Naive thymus-derived CD4-positive, alpha-beta T cell (primary cell): ENCODE results near the gene TSKU. TPM values are rescaled to one million over a fixed set of nuclear protein-coding genes. Genes with fewer than 3 reads are reported as not detected.
"Not testable (repeated sequence)": the region's sequence is repeated elsewhere in the genome, so short reads cannot be mapped to it uniquely, and the experiment has no call there.

Experiments
- ATAC-seq: fragments of 150-1000 bp; cut with Tn5 transposase; 2 replicates; pipeline ENCODE4 v1.10.0; 2021; ENCODE audit warnings: mild to moderate bottlenecking, moderate library complexity
- CTCF ChIA-PET: fragments of 350-600 bp; sonication (Branson Sonifier 250); formaldehyde crosslinking; loops from one replicate; lab custom pipeline; 2021; ENCODE audit warnings: antibody characterized with exemption; lab: Charles Lee
- POLR2A ChIA-PET: fragments of 350-600 bp; sonication (Branson Sonifier 250); formaldehyde crosslinking; loops from one replicate; lab custom pipeline; 2021; ENCODE audit warnings: antibody characterized with exemption, inconsistent platforms; lab: Charles Lee
- DNase-seq, 9 donors: peaks; one replicate each; pipeline versions ENCODE4 v3.0.0 to v3.0.0-alpha.2; 2020 to 2022; ENCODE audit warnings: mixed read lengths in 1 of 9
- H3K27ac ChIP-seq: one replicate; pipeline ENCODE4 v1.7.0; 2013; ENCODE audit warnings: mild to moderate bottlenecking, low read depth, low read length, moderate library complexity
- H3K27me3 ChIP-seq, 2 donors: one replicate each; pipeline ENCODE4 v1.7.0; 2013; ENCODE audit warnings: low read length in 2 of 2, mild to moderate bottlenecking in 2 of 2, moderate library complexity in 2 of 2; ENCODE audit not compliant: control insufficient read depth in 2 of 2, insufficient read depth in 2 of 2
- H3K36me3 ChIP-seq, 3 experiments: 1 replicate in 2 of 3; 2 replicates in 1 of 3; pipeline ENCODE4 v1.7.0; 2013; ENCODE audit warnings: low read length in 3 of 3, mild to moderate bottlenecking in 3 of 3, moderate library complexity in 1 of 3; ENCODE audit not compliant: insufficient read depth in 3 of 3, control insufficient read depth in 2 of 3
- H3K4me1 ChIP-seq, 2 donors: one replicate each; pipeline ENCODE4 v1.7.0; 2013; ENCODE audit warnings: low read length in 2 of 2, mild to moderate bottlenecking in 2 of 2, moderate library complexity in 1 of 2; ENCODE audit not compliant: control insufficient read depth in 2 of 2, insufficient read depth in 2 of 2
- H3K4me3 ChIP-seq: 2 replicates; pipeline ENCODE4 v1.7.0; 2013; ENCODE audit warnings: mild to moderate bottlenecking, low read length
- H3K9me3 ChIP-seq, 3 experiments: 1 replicate in 2 of 3; 2 replicates in 1 of 3; pipeline ENCODE4 v1.7.0; 2013; ENCODE audit warnings: low read length in 3 of 3; ENCODE audit not compliant: control insufficient read depth in 2 of 3
- H3K27ac Mint-ChIP-seq, 9 donors: one replicate each; pipeline ENCODE4 v1.8.0; 2020 to 2022; ENCODE audit warnings: mixed read lengths in 9 of 9, mild to moderate bottlenecking in 8 of 9, moderate library complexity in 5 of 9, inconsistent platforms in 2 of 9
- H3K27me3 Mint-ChIP-seq, 5 donors: one replicate each; pipeline ENCODE4 v1.8.0; 2021 to 2022; ENCODE audit warnings: mixed read lengths in 5 of 5, mild to moderate bottlenecking in 1 of 5
- H3K36me3 Mint-ChIP-seq, 5 donors: one replicate each; pipeline ENCODE4 v1.8.0; 2020 to 2022; ENCODE audit warnings: mixed read lengths in 5 of 5, mild to moderate bottlenecking in 3 of 5, inconsistent platforms in 1 of 5
- H3K4me1 Mint-ChIP-seq, 7 donors: one replicate each; pipeline ENCODE4 v1.8.0; 2020 to 2022; ENCODE audit warnings: mixed read lengths in 7 of 7, mild to moderate bottlenecking in 3 of 7, inconsistent platforms in 1 of 7
- H3K4me3 Mint-ChIP-seq, 10 donors: one replicate each; pipeline ENCODE4 v1.8.0; 2020 to 2022; ENCODE audit warnings: mild to moderate bottlenecking in 10 of 10, mixed read lengths in 10 of 10, moderate library complexity in 6 of 10, inconsistent platforms in 2 of 10
- H3K9me3 Mint-ChIP-seq, 11 donors: one replicate each; pipeline ENCODE4 v1.8.0; 2020 to 2022; ENCODE audit warnings: mixed read lengths in 11 of 11, mild to moderate bottlenecking in 4 of 11, inconsistent platforms in 1 of 11, moderate library complexity in 1 of 11
- intact Hi-C, 2 donors: fragments of 100-400 bp; cut with micrococcal nuclease; formaldehyde crosslinking; loops; one replicate each; pipeline ENCODE4 v1.15.1; 2023
- polyA plus RNA-seq, 2 donors: library from polyadenylated mRNA; unstranded; fragments of 300-500 nt; fragmentation: Illumina TruSeq; gene quantifications; one replicate each; pipeline ENCODE4 v1.2.3, GENCODE V29; 2021
- total RNA-seq, 6 experiments: library from RNA in 5 of 6; stranded (reverse) in 5 of 6; gene quantifications; 1 replicate in 5 of 6; 2 replicates in 1 of 6; pipeline ENCODE4 v1.2.3 and lab custom pipeline; 2021 to 2026

Gene TSKU
- total and polyA plus RNA-seq, 7 experiments from 2014 or later: 0.13 to 1.5 TPM; not detected in 5

GRCh38 chr11:76791002-76791770, 8.0 kb downstream of the TSKU start:
- H3K36me3 ChIP-seq, CTCF ChIA-PET, H3K9me3 ChIP-seq, H3K27ac ChIP-seq, DNase-seq, ATAC-seq, H3K27ac Mint-ChIP-seq, POLR2A ChIA-PET, H3K36me3 Mint-ChIP-seq, H3K4me3 Mint-ChIP-seq, H3K4me1 ChIP-seq, intact Hi-C loops, H3K9me3 Mint-ChIP-seq, H3K27me3 ChIP-seq, H3K4me1 Mint-ChIP-seq, H3K4me3 ChIP-seq: not testable (repeated sequence)
- H3K27me3 Mint-ChIP-seq: peaks cover 8 to 14% (median 10%) of the 10 kb centered on the region in 5 donors

GRCh38 chr11:76791861-76792260, 8.7 kb downstream of the TSKU start:
- H3K9me3 Mint-ChIP-seq: peaks cover 0 to 2% (median 0%) of the 10 kb centered on the region in 11 donors
- CTCF ChIA-PET: no interaction called here

GRCh38 chr11:76792505-76793264, 9.5 kb downstream of the TSKU start:
- Histone ChIP-seq H3K9me3 (no peaks in the 10 kb centered on the region), H3K27ac (no peak overlapping the region), H3K36me3 (no peaks in the 10 kb centered on the region), H3K4me1 (no peaks in the 10 kb centered on the region), H3K4me3 (no peak overlapping the region), H3K27me3 (no peaks in the 10 kb centered on the region)
- DNase-seq (no peak), ATAC-seq (no peak)
- peaks cover 0 to 2% (median 0%) of the 10 kb centered on the region in 11 donors for H3K9me3 Mint-ChIP-seq
- peaks cover 0 to 4% (median 0%) of the 10 kb centered on the region in 5 donors for H3K27me3 Mint-ChIP-seq
- no peak overlapping the region for H3K4me3 Mint-ChIP-seq
- intact Hi-C loops: no loop called here
- ChIA-PET POLR2A (no interaction called here), CTCF (interaction anchor here (0.6 kb wide), 1 partner anchor 300 kb away, joined by 3 read pairs; no protein-coding TSS in a partner anchor)
- H3K36me3 Mint-ChIP-seq: peaks cover 0 to 1% (median 0%) of the 10 kb centered on the region in 5 donors
- H3K27ac Mint-ChIP-seq: no peak overlapping the region
- H3K4me1 Mint-ChIP-seq: no peaks in the 10 kb centered on the region

More at GRCh38 chr11:76791861-76792260, 8.7 kb downstream of the TSKU start:
- Mint-ChIP-seq H3K4me3 (no peak overlapping the region), H3K36me3 (peaks cover 0 to 1% (median 0%) of the 10 kb centered on the region in 5 donors), H3K27me3 (peaks cover 5 to 7% (median 6%) of the 10 kb centered on the region in 5 donors), H3K4me1 (no peaks in the 10 kb centered on the region), H3K27ac (no peak overlapping the region)
- Histone ChIP-seq H3K36me3 (no peaks in the 10 kb centered on the region), H3K4me1 (no peaks in the 10 kb centered on the region), H3K27me3 (no peaks in the 10 kb centered on the region), H3K4me3 (no peak overlapping the region), H3K9me3 (no peaks in the 10 kb centered on the region), H3K27ac (no peak overlapping the region)
- no peak for ATAC-seq
- no peak for DNase-seq
- intact Hi-C loops: no loop called here
- POLR2A ChIA-PET: no interaction called here

- POLR2A ChIA-PET: no interaction called here
- Mint-ChIP-seq H3K4me3 (no peak overlapping the region), H3K27ac (no peak overlapping the region), H3K4me1 (peaks cover 0 to 7% (median 2%) of the 10 kb centered on the region in 7 donors), H3K36me3 (peaks cover 0 to 1% (median 0%) of the 10 kb centered on the region in 5 donors), H3K9me3 (peaks cover 0 to 2% (median 0%) of the 10 kb centered on the region in 11 donors), H3K27me3 (peaks cover 0 to 8% (median 0%) of the 10 kb centered on the region in 5 donors)
- CTCF ChIA-PET: no interaction called here
- no peaks in the 10 kb centered on the region for H3K4me1 ChIP-seq
- DNase-seq (no peak), ATAC-seq (no peak)
- no peaks in the 10 kb centered on the region for H3K9me3 ChIP-seq
- intact Hi-C loops: no loop called here
- no peaks in the 10 kb centered on the region for H3K27me3 ChIP-seq
- no peak overlapping the region for H3K27ac ChIP-seq
- no peak overlapping the region for H3K4me3 ChIP-seq
- H3K36me3 ChIP-seq: no peaks in the 10 kb centered on the region
Measured at GRCh38 chr11:76793391-76794291, 10.5 kb downstream of the TSKU start.

GRCh38 chr11:76794371-76795289, 11.5 kb downstream of the TSKU start:
- Mint-ChIP-seq H3K9me3 (peaks cover 0 to 2% (median 0%) of the 10 kb centered on the region in 11 donors), H3K4me3 (no peak overlapping the region), H3K27ac (no peak overlapping the region), H3K27me3 (peaks cover 0 to 8% (median 0%) of the 10 kb centered on the region in 5 donors), H3K4me1 (peaks cover 0 to 9% (median 4%) of the 10 kb centered on the region in 7 donors), H3K36me3 (peaks cover 0 to 1% (median 0%) of the 10 kb centered on the region in 5 donors)
- H3K9me3 ChIP-seq: no peaks in the 10 kb centered on the region
- H3K27me3 ChIP-seq: no peaks in the 10 kb centered on the region
- no peak overlapping the region for H3K4me3 ChIP-seq
- H3K36me3 ChIP-seq: no peaks in the 10 kb centered on the region
- ATAC-seq: no peak
- intact Hi-C loops: no loop called here
- no peak overlapping the region for H3K27ac ChIP-seq
- POLR2A ChIA-PET: no interaction called here
- peaks cover 0 to 4% of the 10 kb centered on the region in 2 donors for H3K4me1 ChIP-seq
- CTCF ChIA-PET: no interaction called here
- DNase-seq: no peak
